Activated T-cell treated with anti-CD3 and anti-CD28 coated beads for 48 hours (primary cell): Measurements from ENCODE around the gene INTS11.
A peak's percentile ranks its signal among the peaks of the same experiment; 100 is the strongest.

ENCODE experiments used
- DNase-seq: peaks from one replicate; pipeline ENCODE4 v3.0.0-alpha.2; 2020; ENCODE audit warnings: low read depth

INTS11 gene

DNA sequence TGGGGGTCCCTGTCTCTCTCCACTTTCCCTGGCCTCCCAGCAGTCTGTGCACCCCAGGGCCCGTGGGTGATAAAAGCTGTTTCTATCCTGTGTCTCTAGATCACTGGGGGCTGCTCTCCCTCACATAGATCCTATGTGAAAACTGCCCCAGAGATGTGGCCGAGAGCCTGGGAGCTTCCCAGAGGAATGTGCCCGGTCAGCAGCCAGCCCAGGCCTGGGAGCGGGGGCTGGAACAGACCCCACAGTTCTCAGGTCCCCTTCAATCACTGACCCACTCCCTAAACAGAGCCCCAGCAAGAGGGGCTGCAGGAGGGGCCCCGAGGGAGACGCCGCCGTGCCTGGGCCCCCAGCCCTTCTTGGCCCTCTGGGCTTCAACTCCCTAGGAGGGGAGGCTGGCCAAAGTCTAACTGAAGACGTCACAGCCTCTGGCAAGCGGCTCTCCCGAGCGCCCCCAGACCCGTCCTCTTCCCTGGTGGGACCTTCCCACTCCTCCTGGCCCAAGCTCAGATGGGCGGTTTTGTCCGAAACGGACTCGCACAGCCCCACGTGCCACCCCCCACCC, 33.5 kb upstream of the INTS11 start:
- no peak for DNase-seq

DNA sequence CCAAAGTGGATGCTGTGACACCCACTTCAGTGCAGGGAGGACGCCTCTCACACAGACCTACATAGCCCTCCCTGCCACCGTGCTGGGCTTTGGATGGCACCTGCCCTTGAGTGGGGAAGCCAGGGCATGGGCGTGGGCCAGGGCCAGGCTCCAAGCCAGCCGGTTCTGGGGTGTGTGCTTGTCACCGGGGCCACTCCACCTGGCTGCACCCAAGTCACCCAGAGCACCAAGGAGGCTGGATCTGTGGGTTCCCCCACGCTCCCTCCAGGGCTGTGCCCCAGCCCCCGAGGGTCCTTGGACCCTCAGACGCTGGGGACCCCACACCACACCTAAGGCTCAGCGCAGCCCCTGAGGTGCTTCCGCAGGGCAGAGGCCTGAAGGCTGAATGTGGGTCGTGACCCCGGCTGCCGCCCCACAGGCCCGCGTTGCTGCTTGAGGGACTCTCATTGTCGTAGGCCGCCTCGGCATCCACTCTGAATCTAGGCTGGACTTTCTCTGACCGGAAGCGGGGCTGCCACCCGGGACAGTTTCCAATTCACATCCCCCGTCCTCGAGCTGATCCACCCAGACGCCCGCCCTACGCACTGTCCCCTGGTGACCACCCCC, 32.4 kb upstream of the INTS11 start:
- no peak for DNase-seq

DNA sequence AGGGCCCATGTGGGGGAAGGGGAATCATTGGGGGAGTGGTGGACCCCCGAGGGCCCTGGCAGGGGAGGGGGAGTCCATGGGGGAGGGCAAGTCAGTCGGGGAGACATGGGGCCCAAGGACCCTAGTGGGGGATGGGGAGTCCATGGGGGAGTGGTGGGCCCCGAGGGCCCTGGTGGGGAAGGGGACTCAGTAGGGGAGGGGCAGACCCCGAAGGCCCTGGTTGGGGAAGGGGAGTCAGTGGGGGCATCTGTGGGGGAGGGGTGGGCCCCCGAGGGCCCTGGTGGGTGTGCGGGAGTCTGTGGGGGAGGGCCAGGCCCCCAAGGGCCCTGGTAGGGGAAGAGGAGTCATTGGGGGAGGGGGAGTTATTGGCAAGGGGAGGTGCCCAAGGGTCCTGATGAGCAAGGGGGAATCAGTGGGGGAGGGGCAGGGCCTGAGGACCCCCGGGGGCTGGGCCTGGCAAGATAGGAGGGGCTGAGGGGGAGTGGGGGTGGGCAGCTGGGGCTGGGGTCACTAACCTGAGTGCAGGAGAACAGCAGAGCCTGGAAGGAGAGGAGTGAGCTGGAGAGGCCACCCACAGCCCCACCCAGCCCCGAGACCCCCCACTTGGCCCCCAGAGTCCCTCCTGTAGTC, 31.8 kb upstream of the INTS11 start:
- no peak for DNase-seq

DNA sequence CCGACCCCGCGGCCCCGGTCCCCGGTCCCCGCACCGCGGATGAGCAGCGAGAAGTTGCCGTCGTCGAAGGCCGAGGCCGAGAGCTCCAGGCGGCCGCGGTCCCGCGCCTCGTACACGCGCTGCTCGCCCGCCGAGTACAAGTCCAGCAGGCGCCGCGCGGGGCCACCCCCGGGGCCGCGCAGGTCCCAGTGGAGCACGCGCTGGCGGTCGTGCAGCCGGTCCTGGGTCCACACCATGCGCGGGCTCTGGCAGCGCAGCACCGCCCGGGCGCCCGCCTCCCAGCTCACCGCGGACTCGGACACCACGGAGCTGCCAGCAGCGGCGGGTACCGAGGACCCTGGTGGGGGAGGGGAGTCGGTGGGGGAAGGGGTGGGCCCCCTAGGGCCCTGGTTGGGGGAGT, 31.0 kb upstream of the INTS11 start:
- no peak for DNase-seq

DNA sequence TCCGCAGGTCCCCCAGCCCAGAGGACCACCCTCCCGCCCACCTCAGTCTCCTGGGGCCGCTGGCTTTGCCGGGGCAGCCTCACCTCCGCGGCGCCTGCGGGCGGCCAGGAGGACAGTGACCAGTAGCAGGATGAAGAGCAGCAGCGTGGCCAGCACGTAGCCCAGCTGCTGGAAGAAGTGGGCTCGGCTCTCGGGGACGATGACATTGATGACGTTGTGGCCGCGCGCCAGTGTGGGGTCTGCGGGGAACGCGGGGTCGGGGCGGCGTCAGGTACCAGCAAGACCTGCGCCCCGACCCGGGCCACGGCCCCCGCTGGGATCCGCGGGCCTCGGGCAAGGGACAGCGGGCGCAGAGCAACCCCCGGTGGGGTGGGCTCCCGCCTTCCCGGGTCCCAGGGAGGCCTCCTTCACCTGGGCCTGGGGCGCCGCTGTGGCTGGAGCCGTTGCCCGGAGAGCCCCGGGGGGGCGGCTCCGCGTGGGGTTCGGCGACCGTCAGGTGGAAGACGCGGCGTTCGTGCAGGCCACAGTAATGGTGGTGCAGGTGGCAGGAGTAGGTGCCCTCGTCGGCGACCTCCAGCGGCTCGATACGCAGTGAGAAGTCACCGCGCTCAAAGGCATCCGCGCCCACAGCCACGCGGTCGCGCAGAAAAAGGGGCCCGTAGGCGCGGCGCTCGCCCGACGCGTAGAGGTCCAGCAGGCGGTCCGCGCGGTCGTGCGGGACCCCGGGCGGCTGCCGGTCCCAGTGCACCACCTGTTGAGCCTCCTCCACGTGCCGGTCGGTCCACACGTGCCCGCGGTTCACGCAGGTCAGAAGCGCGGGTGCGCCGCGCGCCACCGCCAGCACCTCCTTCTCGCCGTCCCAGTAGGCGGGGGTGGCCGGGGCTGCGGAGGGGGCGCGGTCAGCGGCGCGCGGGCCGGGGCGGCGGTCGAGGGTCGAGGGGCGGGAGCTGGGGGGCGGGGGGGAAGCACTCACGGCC, 30.1 kb upstream of the INTS11 start:
- DNase-seq, result no peak

DNA sequence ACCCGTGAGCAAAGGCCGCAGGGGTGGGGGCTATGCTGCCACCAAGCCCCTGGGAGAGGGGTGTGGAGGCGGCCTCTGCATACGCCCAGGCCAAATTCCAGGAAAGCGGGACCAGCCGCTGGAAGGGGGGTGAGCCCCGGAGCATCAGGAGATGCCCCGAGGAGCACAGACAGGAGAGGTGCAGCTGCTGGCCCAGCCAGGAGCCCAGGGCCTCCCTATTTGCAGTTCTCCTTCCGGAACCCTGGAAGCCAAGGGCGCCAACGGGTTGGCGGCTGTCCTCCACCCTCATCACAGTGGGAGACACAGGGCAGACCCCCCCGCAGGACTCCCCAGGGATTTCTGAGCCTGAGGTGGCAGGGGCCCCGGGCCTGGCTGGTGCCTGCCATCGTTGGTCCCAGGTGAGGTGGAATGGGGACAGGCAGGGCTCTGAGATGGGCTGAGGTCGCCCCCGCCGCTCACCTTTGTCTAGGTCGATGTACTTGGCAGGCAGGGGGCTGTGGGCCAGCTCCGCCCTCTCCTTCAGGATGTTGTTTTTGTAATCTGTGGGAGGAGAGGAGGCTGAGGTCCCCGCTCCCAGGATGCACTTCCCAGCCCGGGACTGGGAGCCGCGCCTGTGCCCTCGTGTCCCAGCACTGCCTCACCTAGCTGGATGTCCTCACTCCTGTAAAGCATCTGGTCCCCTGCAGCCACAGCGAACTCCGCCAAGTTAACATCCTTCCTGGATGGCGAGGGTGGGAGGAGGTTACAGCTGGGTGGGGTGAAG, 29.1 kb upstream of the INTS11 start:
- DNase-seq, result no peak

DNA sequence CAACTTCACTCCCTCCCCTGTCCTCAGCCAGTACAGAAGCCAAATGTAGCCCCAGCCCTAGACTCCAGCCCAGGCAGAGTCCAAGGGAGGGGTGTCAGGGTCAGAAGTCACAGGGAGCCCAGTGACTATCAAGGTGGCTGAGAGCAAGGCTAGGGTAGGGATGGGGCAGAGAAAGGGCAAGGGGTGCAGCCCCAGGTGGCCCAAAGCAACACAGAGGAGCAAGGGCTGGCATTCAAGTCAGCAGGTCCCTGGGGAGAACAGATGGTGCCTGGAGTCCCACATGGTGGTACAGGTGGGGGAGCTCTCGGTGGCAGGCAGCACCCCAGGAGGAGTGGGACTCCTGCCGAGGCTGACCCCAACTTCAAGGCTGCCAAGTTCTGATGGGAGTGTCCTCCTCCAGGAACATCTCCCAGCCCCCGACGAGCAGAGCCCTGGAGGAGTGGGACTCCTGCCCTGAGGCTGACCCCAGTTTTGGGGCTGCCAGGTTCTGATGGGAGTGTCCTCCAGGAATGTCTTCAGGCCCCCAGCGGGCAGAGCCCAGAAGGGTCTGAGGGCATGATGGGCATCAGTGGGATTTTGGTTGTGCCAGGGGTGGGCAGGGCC, 28.4 kb upstream of the INTS11 start:
- DNase-seq, result no peak

DNA sequence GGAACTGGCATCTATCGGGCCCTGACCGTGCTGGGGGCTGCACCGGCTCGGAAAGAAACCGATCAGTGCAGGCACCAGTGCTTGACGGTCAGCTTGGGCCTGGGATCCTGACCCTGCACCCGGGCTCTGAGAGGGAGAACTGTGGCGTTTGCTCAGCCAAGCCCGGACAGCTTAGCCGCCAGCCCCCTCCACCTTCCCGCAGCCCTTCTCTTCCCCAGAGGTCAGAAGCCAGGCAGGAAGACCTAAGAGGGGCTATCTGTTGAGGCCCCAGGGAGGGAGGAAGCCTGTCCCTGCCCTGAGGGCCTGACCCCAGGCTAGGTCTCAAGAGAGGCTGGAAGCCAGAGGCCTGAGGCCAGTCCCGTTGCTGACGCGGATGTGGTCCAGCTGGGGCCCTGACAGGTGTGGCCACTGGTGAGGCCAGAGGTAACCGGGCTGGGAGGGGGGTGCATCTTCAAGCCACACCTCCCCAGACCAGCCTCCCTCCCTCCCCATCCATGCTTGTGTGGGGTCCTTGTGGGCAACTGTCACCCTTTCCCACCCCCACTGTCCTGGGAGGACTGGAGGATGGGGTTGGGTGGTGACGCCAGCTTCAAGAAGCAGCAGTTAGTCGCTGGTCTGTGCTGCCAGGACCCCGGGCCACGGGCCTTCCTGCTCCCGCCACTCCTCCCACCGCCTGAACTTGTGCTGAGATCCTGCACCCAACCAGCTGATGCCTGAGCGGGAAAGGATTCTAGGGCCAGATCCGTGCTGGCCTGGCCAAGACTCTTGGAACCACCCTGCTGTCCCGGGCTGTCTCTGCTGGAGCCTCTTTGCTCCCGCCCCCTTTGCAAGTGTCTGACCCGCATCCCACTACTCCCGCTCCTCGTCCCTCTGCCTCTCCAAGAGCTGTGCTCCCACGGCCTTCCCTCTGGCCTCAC, 27.3 kb upstream of the INTS11 start:
- DNase-seq, result no peak

DNA sequence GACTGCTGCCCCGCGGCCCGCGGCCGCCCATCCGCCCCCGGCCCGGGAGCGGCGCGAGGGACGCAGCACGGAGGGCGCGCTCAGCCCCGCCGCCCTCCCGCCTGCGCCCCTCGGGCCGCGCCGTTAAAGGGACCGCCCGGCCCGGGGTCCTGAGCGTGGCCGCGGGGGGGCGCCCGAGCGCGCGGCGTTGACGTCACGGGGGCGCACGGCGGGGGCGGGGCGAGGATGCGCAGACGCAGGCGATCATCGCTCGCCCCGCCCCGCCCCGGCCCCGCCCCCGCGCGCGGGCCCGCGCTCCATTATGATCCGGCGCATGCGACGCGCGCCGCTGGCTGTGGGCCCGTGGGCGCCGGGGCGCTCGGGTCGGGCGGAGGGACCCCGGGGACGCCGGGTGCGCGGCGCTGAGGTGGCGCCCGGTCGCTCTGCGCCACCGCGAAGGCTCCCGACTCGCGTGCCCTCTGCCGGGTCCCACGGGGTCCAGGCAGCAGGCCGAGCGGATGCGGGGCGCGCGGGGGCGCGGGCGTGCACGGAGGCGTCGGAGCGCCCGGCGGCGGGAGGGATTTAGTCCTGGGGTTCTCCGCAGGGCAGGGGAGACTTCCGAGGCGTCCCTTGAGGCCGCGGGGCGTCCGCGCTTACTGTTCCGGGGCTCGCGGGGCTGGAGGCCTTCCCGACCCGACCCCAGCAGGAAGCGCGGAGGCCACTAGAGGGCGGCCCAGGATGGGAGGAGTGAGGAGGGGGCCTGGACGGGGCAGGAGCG, 25.0 kb upstream of the INTS11 start, which contains the start of gene DVL1:
Gene DVL1 (minus strand): TSS at position 163 of the 757 bp plus-strand sequence. CDS start 353 bp downstream, outside the sequence.
- DNase-seq, result peak; percentile 64

DNA sequence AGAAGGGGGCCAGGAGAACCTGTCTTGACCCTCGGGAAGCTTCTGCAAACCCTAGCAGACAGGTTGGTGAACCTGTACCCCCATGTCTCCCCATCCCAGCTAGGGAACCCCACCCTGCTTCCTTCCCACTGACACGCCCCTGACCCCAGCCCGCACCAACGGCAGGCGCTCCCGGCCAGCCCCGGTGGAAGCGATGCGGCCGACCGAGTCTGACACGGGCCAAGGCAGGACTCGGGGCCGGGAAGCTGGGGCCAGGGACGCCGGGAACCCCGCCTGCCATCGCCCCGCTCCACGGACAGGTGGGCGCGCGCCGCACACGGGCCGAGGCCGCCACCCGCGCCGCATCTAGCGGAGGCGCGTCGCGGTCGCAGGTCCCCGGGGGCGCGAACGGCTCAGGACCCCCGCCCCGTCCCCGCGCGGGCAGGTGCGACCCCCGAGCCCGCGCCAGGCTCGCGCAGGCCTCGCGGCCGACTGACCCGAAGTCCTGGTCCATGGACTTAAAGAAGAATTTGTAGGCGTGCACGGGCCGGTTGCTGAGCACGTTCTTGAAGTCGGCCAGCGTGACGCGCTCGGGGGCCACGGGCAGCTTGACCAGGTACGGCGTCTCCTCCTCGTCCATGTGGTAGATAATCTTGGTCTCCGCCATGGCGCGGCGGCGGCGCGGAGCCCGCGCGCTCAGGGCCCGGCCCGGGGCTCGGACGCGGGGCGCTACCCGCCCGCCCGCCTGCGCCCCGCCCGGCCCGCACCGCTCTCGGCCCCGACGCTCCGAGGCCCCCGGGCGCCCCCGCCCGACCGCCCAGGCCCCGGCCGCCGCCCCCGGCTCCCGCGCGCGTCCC, 24.2 kb upstream of the INTS11 start:
- no peak for DNase-seq

DNA sequence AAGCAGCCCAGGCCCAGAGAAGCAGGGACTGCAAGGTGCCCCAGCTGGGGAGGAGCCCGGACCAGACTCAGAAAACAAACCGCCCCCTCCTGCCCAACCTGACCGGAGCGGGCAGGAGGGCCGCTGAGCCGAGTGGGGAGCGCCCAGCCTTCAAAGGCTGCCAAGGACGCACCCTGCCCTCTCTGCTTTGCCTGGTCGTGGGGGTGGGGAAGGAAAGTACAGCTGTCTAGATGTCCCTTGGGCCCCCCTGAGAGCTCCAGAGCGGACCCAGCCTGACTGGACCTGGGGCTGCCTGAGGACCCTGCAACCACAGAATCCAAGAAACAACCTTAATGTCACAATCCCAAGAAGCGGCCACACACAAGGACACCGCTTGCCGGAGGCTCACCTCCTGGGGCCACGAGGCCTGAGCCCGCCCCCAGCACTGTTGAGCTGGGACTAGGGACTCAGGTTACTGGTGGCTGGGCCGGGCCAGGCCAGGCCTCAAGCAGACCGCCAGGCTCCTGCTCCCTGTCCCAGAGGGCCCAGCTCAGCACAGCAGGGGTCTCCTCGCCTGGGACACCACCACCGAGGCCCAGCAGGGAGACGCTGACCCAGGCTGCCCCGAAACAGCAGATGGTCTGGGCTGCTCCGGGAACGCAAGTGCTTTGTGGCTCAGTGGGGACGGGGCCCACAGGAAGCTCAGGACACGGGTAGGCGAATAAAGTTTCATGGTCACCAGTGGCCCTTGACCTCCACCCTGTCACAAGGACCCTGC, 23.4 kb upstream of the INTS11 start:
- no peak for DNase-seq

DNA sequence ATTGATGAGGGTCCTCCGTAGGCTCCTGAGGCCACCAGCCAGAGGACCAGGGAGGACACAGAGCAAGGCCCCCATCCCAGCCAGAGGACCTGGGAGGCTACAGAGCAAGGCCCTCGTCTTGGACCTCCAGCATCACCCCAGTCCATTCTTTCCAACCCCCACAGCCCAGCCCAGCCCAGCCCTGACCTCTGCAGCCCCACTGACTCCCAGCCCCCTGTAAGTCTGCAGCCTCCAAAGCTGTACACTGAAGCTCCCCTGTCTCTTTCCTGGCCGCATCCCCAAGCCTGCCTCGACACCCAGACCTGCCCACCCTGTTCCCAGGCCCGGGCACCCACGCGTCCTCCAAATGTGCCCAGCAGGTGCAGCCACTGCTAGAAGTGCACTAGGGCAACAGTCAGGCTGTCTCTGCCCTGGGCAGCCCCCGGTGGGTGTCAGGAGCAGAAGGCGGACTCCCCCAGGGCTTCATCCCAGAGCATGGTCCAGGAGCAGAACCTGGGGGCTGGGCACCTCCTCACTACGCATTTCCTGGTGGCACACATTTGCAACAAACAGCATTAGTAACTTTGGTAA, 22.7 kb upstream of the INTS11 start:
- no peak for DNase-seq

DNA sequence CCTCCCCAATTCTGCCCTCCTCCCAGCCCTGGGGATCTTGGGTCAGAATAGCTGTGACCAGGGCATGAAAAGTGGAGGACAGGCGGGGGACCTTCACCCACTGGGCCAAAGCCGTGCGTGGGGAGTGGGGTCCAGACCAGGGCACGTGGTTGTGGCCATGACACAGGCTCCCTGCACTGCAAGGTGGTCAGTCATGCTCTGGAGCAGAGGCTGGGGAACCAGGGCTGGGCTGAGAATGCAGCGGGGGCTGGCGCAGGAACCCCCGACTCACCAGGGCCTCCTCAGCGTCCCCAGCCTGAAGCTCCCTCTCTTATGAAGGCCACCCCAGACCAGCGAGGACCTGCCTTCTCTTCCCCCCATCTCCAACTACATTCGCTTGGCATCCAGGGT, 22.0 kb upstream of the INTS11 start:
- no peak for DNase-seq

DNA sequence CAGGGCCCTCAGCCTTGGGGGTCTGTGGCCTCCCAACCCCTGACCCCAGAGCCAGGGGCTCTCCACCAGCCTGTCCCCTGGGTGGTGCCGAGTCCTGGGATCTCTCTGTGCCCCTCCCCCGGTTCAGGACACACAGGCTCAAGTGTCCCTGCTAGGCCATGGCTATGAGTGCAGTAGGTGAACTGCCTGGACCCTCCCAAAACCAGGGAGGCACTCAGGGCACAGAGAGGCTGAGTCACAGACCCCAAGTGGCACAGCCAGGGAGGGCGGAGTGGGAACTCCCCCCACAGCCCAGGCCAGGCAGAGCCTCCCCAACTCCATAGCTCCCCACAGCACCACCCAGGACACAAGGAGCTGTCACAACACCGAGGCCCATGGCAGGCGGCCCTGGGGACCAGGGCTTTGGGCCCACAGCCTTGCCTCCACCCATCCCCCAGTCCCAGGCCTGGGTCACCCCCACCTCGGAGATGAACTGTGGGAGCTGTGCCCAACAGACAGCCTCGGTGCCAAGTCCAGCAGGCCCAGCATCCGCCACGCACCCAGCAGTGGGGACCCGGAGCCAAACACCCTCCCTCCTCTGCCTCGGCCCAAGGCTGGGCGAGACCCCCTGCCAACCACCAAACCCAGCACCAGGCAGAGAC, 21.5 kb upstream of the INTS11 start:
- DNase-seq, result no peak

DNA sequence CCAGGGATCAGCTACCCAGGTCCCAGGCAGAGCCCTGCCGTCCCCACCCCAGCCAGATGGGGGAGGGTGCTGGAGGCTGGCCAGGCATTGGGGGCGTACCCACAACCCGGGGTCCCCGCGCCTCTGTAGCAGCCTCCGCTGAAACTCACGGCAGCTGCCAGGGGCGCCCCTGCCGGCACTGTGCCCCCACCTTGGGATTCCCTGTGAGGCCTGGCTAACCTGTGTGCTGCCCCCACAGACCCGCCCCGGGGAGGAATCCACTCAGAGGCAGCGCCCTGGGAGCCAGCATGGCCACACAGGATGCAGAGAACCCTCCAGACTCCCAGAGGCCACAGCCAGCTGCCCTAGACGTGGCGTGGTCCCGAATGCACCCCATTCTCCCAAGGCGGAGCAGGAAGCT, 20.9 kb upstream of the INTS11 start:
- DNase-seq, result no peak

DNA sequence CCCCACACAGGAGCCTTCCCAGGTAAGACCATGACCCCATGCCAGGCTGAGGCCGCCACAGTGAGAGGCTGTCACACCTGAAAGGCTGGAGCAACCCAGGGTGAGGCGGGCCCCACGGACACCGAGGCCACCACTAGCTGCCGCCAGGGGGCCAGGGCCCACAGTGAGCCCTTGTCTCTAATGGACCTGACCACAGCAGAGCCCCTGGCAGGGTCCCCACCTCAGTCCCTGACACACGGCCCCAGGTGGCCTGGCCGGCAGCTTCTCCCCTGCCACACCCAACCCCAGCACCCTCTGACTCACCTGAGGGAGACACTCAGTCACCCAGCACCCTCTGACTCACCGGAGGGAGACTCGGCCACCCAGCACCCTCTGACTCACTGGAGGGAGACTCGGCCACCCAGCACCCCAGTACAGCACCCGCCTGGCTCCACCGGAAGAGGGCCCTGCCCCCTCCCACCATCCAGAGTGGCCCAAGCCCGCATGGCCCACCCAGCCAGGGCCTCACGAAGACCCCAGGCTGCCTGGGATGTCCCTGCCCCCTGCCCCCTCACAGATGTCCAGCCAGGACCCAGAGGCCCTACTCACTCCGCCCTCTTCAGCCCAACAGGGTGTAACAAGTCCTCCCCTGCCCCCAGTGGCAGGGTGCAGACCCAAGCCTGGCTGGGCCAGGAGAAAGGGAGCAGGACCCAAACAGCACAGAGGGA, 20.3 kb upstream of the INTS11 start:
- DNase-seq, result peak; percentile 63
